Measurements from ENCODE around the gene PHKB.

The PHKB gene

GRCh38 chr16:47734987-47735594 is 274.0 kb downstream of the PHKB start:
- DNase-seq, result no peak

- no peak for DNase-seq
These were observed 289.2 kb downstream of the PHKB start for GRCh38 chr16:47750371-47750770.
